ENCODE data around the gene LRRC3. TPM values are rescaled to one million over a fixed set of nuclear protein-coding genes. Genes with fewer than 3 reads are reported as not detected.

The LRRC3 gene
- polyA plus RNA-seq, 1 of the 3 experiments (the other 2 are of a cell fraction): 2.3 TPM

GRCh38 chr21:44420416-44421205 is 34.7 kb upstream of the LRRC3 start:
- CTCF ChIA-PET: no interaction called here
- no peak overlapping the region for H3K9ac ChIP-seq
- POLR2A ChIA-PET: no interaction called here

GRCh38 chr21:44421901-44422840 is 33.1 kb upstream of the LRRC3 start:
- Histone ChIP-seq H3K27me3 (ENCODE audit: insufficient read depth) (no peaks in the 10 kb centered on the region), H3K9ac (no peak overlapping the region), H2AFZ (ENCODE audit: low read depth) (no peak overlapping the region), H3K79me2 (ENCODE audit: insufficient read depth) (no peaks in the 10 kb centered on the region), H3K4me2 (no peak overlapping the region), H3F3A (replicated peaks; ENCODE audit: insufficient read depth) (no peaks in the 10 kb centered on the region), H3K9me2 (no peaks in the 10 kb centered on the region), H4K20me1 (ENCODE audit: insufficient read depth) (no peaks in the 10 kb centered on the region), H3K4me1 (ENCODE audit: control insufficient read depth in 1 of 2, insufficient read depth in 2 of 2, low read depth in 1 of 2, low read length in 1 of 2) (peaks cover 0 to 3% of the 10 kb centered on the region in 2 experiments; a peak in 1 of 4 replicates), H3K4me3 (ENCODE audit: low read depth in 2 of 2, low read length in 1 of 2) (no peak overlapping the region), H3K36me3 (replicated peaks in 1 of 2; ENCODE audit: control insufficient read depth in 1 of 2, insufficient read depth in 2 of 2, low read length in 1 of 2) (no peaks in the 10 kb centered on the region), H3K9me3 (no peaks in the 10 kb centered on the region), H3K27ac (ENCODE audit: low read depth in 2 of 2, low read length in 1 of 2) (no peak overlapping the region)
- DNase-seq: no peak
- CTCF ChIA-PET: no interaction called here
- POLR2A ChIA-PET: no interaction called here
- TF ChIP-seq TEAD4 (IDR thresholded peaks at IDR 0.05; ENCODE audit: borderline replicate concordance, insufficient read depth) (no peak), RCOR1 (IDR thresholded peaks at IDR 0.05; ENCODE audit: low read length) (no peak), MXI1 (IDR thresholded peaks at IDR 0.05; ENCODE audit: low read depth, low read length) (no peak)
- 60% methylated on average over 22 of the region's 26 CpGs for WGBS (ENCODE audit: low lambda C conversion rate)

More at GRCh38 chr21:44420416-44421205, 34.7 kb upstream of the LRRC3 start:
- Histone ChIP-seq H2AFZ (ENCODE audit: low read depth) (no peak overlapping the region), H3K27me3 (ENCODE audit: insufficient read depth) (no peaks in the 10 kb centered on the region), H3K36me3 (replicated peaks in 1 of 2; ENCODE audit: control insufficient read depth in 1 of 2, insufficient read depth in 2 of 2, low read length in 1 of 2) (no peaks in the 10 kb centered on the region), H3F3A (replicated peaks; ENCODE audit: insufficient read depth) (no peaks in the 10 kb centered on the region), H3K79me2 (ENCODE audit: insufficient read depth) (no peaks in the 10 kb centered on the region), H3K9me2 (no peaks in the 10 kb centered on the region), H3K4me1 (ENCODE audit: control insufficient read depth in 1 of 2, insufficient read depth in 2 of 2, low read depth in 1 of 2, low read length in 1 of 2) (peaks cover 0 to under 1% of the 10 kb centered on the region in 2 experiments; a peak in 1 of 4 replicates), H3K9me3 (no peaks in the 10 kb centered on the region), H3K4me3 (ENCODE audit: low read depth in 2 of 2, low read length in 1 of 2) (no peak overlapping the region), H3K4me2 (no peak overlapping the region), H3K27ac (ENCODE audit: low read depth in 2 of 2, low read length in 1 of 2) (no peak overlapping the region), H4K20me1 (ENCODE audit: insufficient read depth) (no peaks in the 10 kb centered on the region)
- no peak for DNase-seq
- 45% methylated on average over 8 of the region's 14 CpGs for WGBS (ENCODE audit: low lambda C conversion rate)
- no peak for TF ChIP-seq TCF12 (IDR thresholded peaks at IDR 0.05)

- H3K79me2 ChIP-seq (ENCODE audit: insufficient read depth): no peaks in the 10 kb centered on the region
- WGBS (ENCODE audit: low lambda C conversion rate): 66% methylated on average over 6 of the region's 12 CpGs
- TF ChIP-seq YY1 (IDR thresholded peaks at IDR 0.05; ENCODE audit: low read depth): no peak
- no peak for TF ChIP-seq CHD2 (IDR thresholded peaks at IDR 0.05; ENCODE audit: low read length, partially characterized antibody)
- TF ChIP-seq ELF1 (IDR thresholded peaks at IDR 0.05): no peak
- no peak for TF ChIP-seq USF2 (IDR thresholded peaks at IDR 0.05; ENCODE audit: borderline replicate concordance, low read depth, low read length)
- TF ChIP-seq TEAD4 (IDR thresholded peaks at IDR 0.05; ENCODE audit: borderline replicate concordance, insufficient read depth): no peak
- H3K9me2 ChIP-seq: no peaks in the 10 kb centered on the region
- peaks cover 0 to 3% of the 10 kb centered on the region in 2 experiments; a peak in 1 of 4 replicates for H3K4me1 ChIP-seq (ENCODE audit: control insufficient read depth in 1 of 2, insufficient read depth in 2 of 2, low read depth in 1 of 2, low read length in 1 of 2)
- no peak overlapping the region for H3K4me2 ChIP-seq
- H4K20me1 ChIP-seq (ENCODE audit: insufficient read depth): no peaks in the 10 kb centered on the region
- POLR2A ChIA-PET: no interaction called here
- DNase-seq: no peak
- no peak overlapping the region for H2AFZ ChIP-seq (ENCODE audit: low read depth)
- no peaks in the 10 kb centered on the region for H3K36me3 ChIP-seq (replicated peaks in 1 of 2; ENCODE audit: control insufficient read depth in 1 of 2, insufficient read depth in 2 of 2, low read length in 1 of 2)
- no peak overlapping the region for H3K9ac ChIP-seq
- no peak overlapping the region for H3K4me3 ChIP-seq (ENCODE audit: low read depth in 2 of 2, low read length in 1 of 2)
- no peak overlapping the region for H3K27ac ChIP-seq (ENCODE audit: low read depth in 2 of 2, low read length in 1 of 2)
- no peaks in the 10 kb centered on the region for H3K9me3 ChIP-seq
- peaks cover 5% of the 10 kb centered on the region for H3F3A ChIP-seq (replicated peaks; ENCODE audit: insufficient read depth)
- H3K27me3 ChIP-seq (ENCODE audit: insufficient read depth): no peaks in the 10 kb centered on the region
- CTCF ChIA-PET: no interaction called here
Observed at GRCh38 chr21:44423312-44423821, 31.9 kb upstream of the LRRC3 start.

All from SK-N-SH (cell line).